Gastroesophageal sphincter (tissue), 4 donors: ENCODE data around the gene IMMP2L. TPM values are rescaled to one million over a fixed set of nuclear protein-coding genes. Genes with fewer than 3 reads are reported as not detected.
"Not testable (repeated sequence)": the region's sequence is repeated elsewhere in the genome, so short reads cannot be mapped to it uniquely, and the experiment has no call there.

ENCODE experiments used
- ATAC-seq: fragments of 150-250 bp; one replicate; pipeline ENCODE4 v1.9.1; 2016; ENCODE audit warnings: mild to moderate bottlenecking, moderate library complexity
- H3K27ac ChIP-seq, 4 donors: fragments of 200-600 bp; sonication (generic) in 3 of 4; 1 replicate in 3 of 4; 2 replicates in 1 of 4; pipeline ENCODE4 v1.5.1; 2016 to 2019
- H3K27me3 ChIP-seq: fragments of 200-600 bp; sonication (generic); one replicate; pipeline ENCODE4 v1.5.1; 2019
- H3K36me3 ChIP-seq, 2 donors: fragments of 200-600 bp; sonication (generic); one replicate each; pipeline ENCODE4 v1.5.1; 2019; ENCODE audit warnings: control low read depth in 1 of 2
- H3K4me1 ChIP-seq, 3 donors: fragments of 200-600 bp; sonication (generic); 1 replicate in 2 of 3; 2 replicates in 1 of 3; pipeline ENCODE4 v1.5.1; 2016 to 2019; ENCODE audit warnings: control low read depth in 2 of 3
- H3K4me3 ChIP-seq, 2 donors: fragments of 200-600 bp; sonication (generic); one replicate each; pipeline ENCODE4 v1.5.1; 2019; ENCODE audit warnings: mild to moderate bottlenecking in 1 of 2, moderate library complexity in 1 of 2
- H3K9me3 ChIP-seq, 3 donors: fragments of 200-600 bp; sonication (generic); one replicate each; pipeline ENCODE4 v1.5.1; 2017 to 2019; ENCODE audit warnings: control low read depth in 2 of 3
- CTCF ChIP-seq, 4 experiments: fragments of 200-600 bp in 2 of 4; fragments of 450-650 bp in 2 of 4; sonication (generic) in 1 of 4; IDR thresholded peaks; one replicate each; pipeline ENCODE4 v1.5.1; 2017 to 2019; ENCODE audit warnings: antibody characterized with exemption in 4 of 4, mild to moderate bottlenecking in 2 of 4, moderate library complexity in 2 of 4
- EP300 ChIP-seq: sonication (generic); formaldehyde crosslinking; IDR thresholded peaks from one replicate; pipeline ENCODE4 v1.6.1; 2017; ENCODE audit warnings: antibody characterized with exemption, mild to moderate bottlenecking
- POLR2A ChIP-seq, 2 donors: fragments of 450-650 bp; IDR thresholded peaks; one replicate each; pipeline ENCODE4 v1.6.1; 2017; ENCODE audit warnings: antibody characterized with exemption in 2 of 2, mild to moderate bottlenecking in 2 of 2, moderate library complexity in 1 of 2
- POLR2AphosphoS5 ChIP-seq: sonication (generic); formaldehyde crosslinking; IDR thresholded peaks from one replicate; pipeline ENCODE4 v1.6.1; 2017; ENCODE audit warnings: antibody characterized with exemption
- WGBS, 2 donors: methylation state at CpG; one replicate each; pipeline ENCODE4 v1.1.5; 2018; ENCODE audit warnings: low coverage in 1 of 2; 5-methylcytosine and 5-hydroxymethylcytosine counted together
- total RNA-seq, 4 donors: library from RNA; depleted of rRNA; stranded (reverse); fragments of >200 nt; gene quantifications; one replicate each; pipeline ENCODE4 v1.1.0, GENCODE V29; 2016

IMMP2L gene
- total RNA-seq, 4 donors from 2014 or later, result 13.6 to 38.5 (median 30.1) TPM

GRCh38 chr7:111292026-111292470 is 270.2 kb downstream of the IMMP2L start:
- TF ChIP-seq POLR2AphosphoS5 (no peak), CTCF (IDR thresholded peaks at IDR 0.05) (no peak), POLR2A (IDR thresholded peaks at IDR 0.05) (no peak), EP300 (no peak)
- H3K9me3 ChIP-seq, result peaks cover 0 to 7% (median 0%) of the 10 kb centered on the region in 3 donors
- peaks cover 0 to 12% (median 0%) of the 10 kb centered on the region in 3 donors for H3K4me1 ChIP-seq
- H3K36me3 ChIP-seq, result no peaks in the 10 kb centered on the region
- ATAC-seq, result no peak
- no peaks in the 10 kb centered on the region for H3K27me3 ChIP-seq
- WGBS, 2 donors, result 36 to 53% methylated on average over 1 of the region's 1 CpG
- H3K27ac ChIP-seq, result no peak overlapping the region
- H3K4me3 ChIP-seq, result no peak overlapping the region

GRCh38 chr7:111290982-111291381 is 271.3 kb downstream of the IMMP2L start:
- TF ChIP-seq POLR2A (IDR thresholded peaks at IDR 0.05) (no peak), CTCF (IDR thresholded peaks at IDR 0.05) (no peak), EP300 (no peak), POLR2AphosphoS5 (no peak)
- H3K9me3 ChIP-seq, result peaks cover 0 to 7% (median 0%) of the 10 kb centered on the region in 3 donors
- H3K27ac ChIP-seq, result no peak overlapping the region
- H3K4me1 ChIP-seq, result peaks cover 0 to 12% (median 0%) of the 10 kb centered on the region in 3 donors
- no peak overlapping the region for H3K4me3 ChIP-seq
- no peaks in the 10 kb centered on the region for H3K27me3 ChIP-seq
- ATAC-seq, result no peak
- 69 to 83% methylated on average over 1 of the region's 1 CpG for WGBS, 2 donors
- H3K36me3 ChIP-seq, result no peaks in the 10 kb centered on the region

GRCh38 chr7:111290419-111290818 is 271.9 kb downstream of the IMMP2L start:
- ATAC-seq, result no peak
- Histone ChIP-seq H3K27me3 (no peaks in the 10 kb centered on the region), H3K27ac (no peak overlapping the region), H3K9me3 (peaks cover 0 to 7% (median 0%) of the 10 kb centered on the region in 3 donors), H3K4me1 (peaks cover 0 to 12% (median 0%) of the 10 kb centered on the region in 3 donors), H3K36me3 (no peaks in the 10 kb centered on the region), H3K4me3 (no peak overlapping the region)
- no peak for TF ChIP-seq EP300
- no peak for TF ChIP-seq POLR2A (IDR thresholded peaks at IDR 0.05)
- no peak for TF ChIP-seq POLR2AphosphoS5
- no peak for TF ChIP-seq CTCF (IDR thresholded peaks at IDR 0.05)
- 70 to 78% methylated on average over 1 of the region's 1 CpG for WGBS, 2 donors

- ATAC-seq, result not testable (repeated sequence)
Measured at GRCh38 chr7:111288441-111288840, 273.9 kb downstream of the IMMP2L start.

GRCh38 chr7:111282626-111283025 is 279.7 kb downstream of the IMMP2L start:
- Histone ChIP-seq H3K27me3 (no peaks in the 10 kb centered on the region), H3K4me1 (no peaks in the 10 kb centered on the region), H3K36me3 (no peaks in the 10 kb centered on the region), H3K4me3 (no peak overlapping the region), H3K27ac (no peak overlapping the region), H3K9me3 (no peaks in the 10 kb centered on the region)
- WGBS, 2 donors, result 80 to 100% methylated on average over 1 of the region's 2 CpGs
- TF ChIP-seq CTCF (IDR thresholded peaks at IDR 0.05) (no peak), POLR2AphosphoS5 (no peak), POLR2A (IDR thresholded peaks at IDR 0.05) (no peak), EP300 (no peak)
- ATAC-seq, result no peak

More at GRCh38 chr7:111288441-111288840, 273.9 kb downstream of the IMMP2L start:
- H3K27ac ChIP-seq, H3K4me3 ChIP-seq, H3K27me3 ChIP-seq, H3K9me3 ChIP-seq, H3K36me3 ChIP-seq: not testable (repeated sequence)
- peaks cover 0 to 12% (median 0%) of the 10 kb centered on the region in 3 donors for H3K4me1 ChIP-seq
- whole genome bisulfite sequencing, 2 donors, result 82 to 86% methylated on average over 3 of the region's 3 CpGs
